ENCODE results near the gene MGMT.

Gene MGMT

GRCh38 chr10:129637010-129637409 is 170.0 kb downstream of the MGMT start:
- Histone ChIP-seq H3K4me3 (ENCODE audit: low read depth in 1 of 2, low read length in 2 of 2) (no peak overlapping the region), H3K9me3 (ENCODE audit: insufficient read depth, low read length, severe bottlenecking) (peaks cover 12% of the 10 kb centered on the region), H4K20me1 (ENCODE audit: insufficient read depth, low read length) (no peaks in the 10 kb centered on the region), H2AFZ (ENCODE audit: low read depth, low read length) (no peak overlapping the region), H3K27ac (ENCODE audit: low read length) (no peak overlapping the region), H3K4me1 (ENCODE audit: insufficient read depth, low read length) (no peaks in the 10 kb centered on the region), H3K79me2 (ENCODE audit: insufficient read depth, low read length) (no peaks in the 10 kb centered on the region; the same call in 1 of the 2 replicates), H3K27me3 (ENCODE audit: insufficient read depth, low read length, poor library complexity) (no peaks in the 10 kb centered on the region), H3K36me3 (ENCODE audit: insufficient read depth, low read length) (peaks cover 4% of the 10 kb centered on the region; the same call in 1 of the 2 replicates), H3K9ac (ENCODE audit: low read depth, low read length) (no peak overlapping the region), H3K4me2 (ENCODE audit: insufficient read depth, low read length) (no peak overlapping the region)
- no peak for ATAC-seq (ENCODE audit: insufficient read depth, low read depth)
- TF ChIP-seq CTCF (IDR thresholded peaks at IDR 0.05; ENCODE audit: borderline replicate concordance, extremely low read depth, low read length, poor library complexity, severe bottlenecking) (no peak), EZH2 (IDR thresholded peaks at IDR 0.05; ENCODE audit: borderline replicate concordance, low read depth, low read length, severe bottlenecking) (no peak)
- no peak for DNase-seq

GRCh38 chr10:129637846-129638245 is 170.8 kb downstream of the MGMT start:
- DNase-seq (no peak), ATAC-seq (ENCODE audit: insufficient read depth, low read depth) (no peak)
- H3K4me1 ChIP-seq (ENCODE audit: insufficient read depth, low read length) = peaks cover 6% of the 10 kb centered on the region
- no peak overlapping the region for H2AFZ ChIP-seq (ENCODE audit: low read depth, low read length)
- no peak overlapping the region for H3K27ac ChIP-seq (ENCODE audit: low read length)
- no peak overlapping the region for H3K4me3 ChIP-seq (ENCODE audit: low read depth in 1 of 2, low read length in 2 of 2)
- TF ChIP-seq CTCF (IDR thresholded peaks at IDR 0.05; ENCODE audit: borderline replicate concordance, extremely low read depth, low read length, poor library complexity, severe bottlenecking) (no peak), EZH2 (IDR thresholded peaks at IDR 0.05; ENCODE audit: borderline replicate concordance, low read depth, low read length, severe bottlenecking) (no peak)
- H3K4me2 ChIP-seq (ENCODE audit: insufficient read depth, low read length) = no peak overlapping the region
- no peaks in the 10 kb centered on the region; the same call in 1 of the 2 replicates for H3K79me2 ChIP-seq (ENCODE audit: insufficient read depth, low read length)
- no peak overlapping the region for H3K9ac ChIP-seq (ENCODE audit: low read depth, low read length)
- no peaks in the 10 kb centered on the region for H3K27me3 ChIP-seq (ENCODE audit: insufficient read depth, low read length, poor library complexity)
- H3K36me3 ChIP-seq (ENCODE audit: insufficient read depth, low read length) = peaks cover 4% of the 10 kb centered on the region; the same call in 1 of the 2 replicates
- H3K9me3 ChIP-seq (ENCODE audit: insufficient read depth, low read length, severe bottlenecking) = peaks cover 12% of the 10 kb centered on the region
- H4K20me1 ChIP-seq (ENCODE audit: insufficient read depth, low read length) = no peaks in the 10 kb centered on the region

DNA sequence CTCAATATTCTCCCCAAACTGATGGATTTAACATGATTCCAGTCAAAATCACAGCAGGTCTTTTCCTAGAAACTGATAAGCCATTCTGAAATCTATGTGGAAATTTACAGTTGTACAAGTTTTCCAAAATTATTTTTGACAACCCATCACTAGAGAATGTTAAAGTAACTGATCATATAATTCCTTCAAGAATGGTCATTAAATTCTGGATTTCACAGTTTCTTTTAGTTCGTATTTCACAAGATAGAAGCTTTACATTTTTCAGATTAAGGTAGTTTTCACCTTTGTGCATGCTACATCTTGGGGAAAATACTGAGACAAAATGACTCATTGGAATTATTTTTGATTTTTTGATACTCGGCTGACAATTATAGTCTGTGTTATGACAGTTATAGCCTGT is 174.3 kb downstream of the MGMT start:
- H3K4me1 ChIP-seq (ENCODE audit: insufficient read depth, low read length) = peaks cover 9% of the 10 kb centered on the region
- H3K79me2 ChIP-seq (ENCODE audit: insufficient read depth, low read length) = peaks cover 2% of the 10 kb centered on the region; the same call in 1 of the 2 replicates
- no peak overlapping the region for H2AFZ ChIP-seq (ENCODE audit: low read depth, low read length)
- H3K36me3 ChIP-seq (ENCODE audit: insufficient read depth, low read length) = no peaks in the 10 kb centered on the region; the same call in 1 of the 2 replicates
- no peak for ATAC-seq (ENCODE audit: insufficient read depth, low read depth)
- H3K27me3 ChIP-seq (ENCODE audit: insufficient read depth, low read length, poor library complexity) = no peaks in the 10 kb centered on the region
- peaks cover 2% of the 10 kb centered on the region; the same call in 1 of the 2 replicates for H4K20me1 ChIP-seq (ENCODE audit: insufficient read depth, low read length)
- H3K9me3 ChIP-seq (ENCODE audit: insufficient read depth, low read length, severe bottlenecking) = no peaks in the 10 kb centered on the region
- no peak overlapping the region for H3K4me2 ChIP-seq (ENCODE audit: insufficient read depth, low read length)
- no peak overlapping the region for H3K27ac ChIP-seq (ENCODE audit: low read length)
- no peak overlapping the region for H3K9ac ChIP-seq (ENCODE audit: low read depth, low read length)
- H3K4me3 ChIP-seq (ENCODE audit: low read depth in 1 of 2, low read length in 2 of 2) = no peak overlapping the region
- no peak for TF ChIP-seq EZH2 (IDR thresholded peaks at IDR 0.05; ENCODE audit: borderline replicate concordance, low read depth, low read length, severe bottlenecking)
- TF ChIP-seq CTCF (IDR thresholded peaks at IDR 0.05; ENCODE audit: borderline replicate concordance, extremely low read depth, low read length, poor library complexity, severe bottlenecking) = no peak
- no peak for DNase-seq
